HL-60 (cell line): Measurements from ENCODE around the gene DGLUCY.

Experiments
- CTCF ChIP-seq: IDR thresholded peaks from one replicate; pipeline ENCODE4 v1.5.1; 2011; ENCODE audit warnings: low read length, control low read depth, inconsistent platforms; ENCODE audit not compliant: insufficient read depth
- GABPA ChIP-seq: IDR thresholded peaks from 2 replicates; pipeline ENCODE4 v1.6.1; 2012; ENCODE audit warnings: low read depth
- POLR2AphosphoS5 ChIP-seq: IDR thresholded peaks from 2 replicates; pipeline ENCODE4 v1.6.1; 2012; ENCODE audit warnings: low read depth

- TF ChIP-seq POLR2AphosphoS5 (no peak), CTCF (no peak), GABPA (no peak)
Measured at GRCh38 chr14:91119556-91120311, 5.9 kb downstream of the DGLUCY start.
